GM12864 (cell line): Measurements from ENCODE around the gene ME2.
"Not testable (repeated sequence)": the region's sequence is repeated elsewhere in the genome, so short reads cannot be mapped to it uniquely, and the experiment has no call there.

ENCODE experiments used
- DNase-seq: peaks from one replicate; pipeline ENCODE4 v3.0.0-alpha.2; 2011; ENCODE audit warnings: low read depth
- H3K4me3 ChIP-seq: 2 replicates; pipeline ENCODE4 v1.5.1; 2011; ENCODE audit warnings: mild to moderate bottlenecking, low read depth, low read length, control low read depth
- TF ChIP-seq, protein P1 (sequence below): IDR thresholded peaks from 2 replicates; pipeline ENCODE4 v1.5.1; 2011; ENCODE audit warnings: low read depth, mild to moderate bottlenecking, moderate library complexity, low read length, control low read depth, inconsistent platforms; ENCODE audit errors: missing control alignments

The ME2 gene

DNA sequence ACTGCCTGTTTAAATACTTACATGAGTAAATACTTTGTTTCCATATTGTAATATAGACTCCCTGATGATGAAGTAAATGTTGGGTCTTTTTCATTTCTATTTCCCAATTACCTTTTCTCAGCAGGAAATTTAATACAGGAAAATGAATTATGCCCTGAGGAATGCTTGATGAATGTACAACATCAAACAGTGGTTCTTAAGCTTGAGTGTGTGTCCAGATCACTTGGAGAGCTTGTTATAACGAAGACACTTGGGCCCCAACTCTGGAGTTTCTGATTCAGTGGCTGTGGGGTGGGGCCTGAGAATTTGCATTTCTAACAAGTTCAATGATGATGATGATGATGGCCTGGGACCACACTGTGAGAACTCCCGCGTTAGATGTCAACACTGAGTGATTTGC is 7.1 kb upstream of the ME2 start:
- DNase-seq: no peak
- no peak overlapping the region for H3K4me3 ChIP-seq
- TF ChIP-seq, protein P1, sequence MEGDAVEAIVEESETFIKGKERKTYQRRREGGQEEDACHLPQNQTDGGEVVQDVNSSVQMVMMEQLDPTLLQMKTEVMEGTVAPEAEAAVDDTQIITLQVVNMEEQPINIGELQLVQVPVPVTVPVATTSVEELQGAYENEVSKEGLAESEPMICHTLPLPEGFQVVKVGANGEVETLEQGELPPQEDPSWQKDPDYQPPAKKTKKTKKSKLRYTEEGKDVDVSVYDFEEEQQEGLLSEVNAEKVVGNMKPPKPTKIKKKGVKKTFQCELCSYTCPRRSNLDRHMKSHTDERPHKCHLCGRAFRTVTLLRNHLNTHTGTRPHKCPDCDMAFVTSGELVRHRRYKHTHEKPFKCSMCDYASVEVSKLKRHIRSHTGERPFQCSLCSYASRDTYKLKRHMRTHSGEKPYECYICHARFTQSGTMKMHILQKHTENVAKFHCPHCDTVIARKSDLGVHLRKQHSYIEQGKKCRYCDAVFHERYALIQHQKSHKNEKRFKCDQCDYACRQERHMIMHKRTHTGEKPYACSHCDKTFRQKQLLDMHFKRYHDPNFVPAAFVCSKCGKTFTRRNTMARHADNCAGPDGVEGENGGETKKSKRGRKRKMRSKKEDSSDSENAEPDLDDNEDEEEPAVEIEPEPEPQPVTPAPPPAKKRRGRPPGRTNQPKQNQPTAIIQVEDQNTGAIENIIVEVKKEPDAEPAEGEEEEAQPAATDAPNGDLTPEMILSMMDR: no peak

DNA sequence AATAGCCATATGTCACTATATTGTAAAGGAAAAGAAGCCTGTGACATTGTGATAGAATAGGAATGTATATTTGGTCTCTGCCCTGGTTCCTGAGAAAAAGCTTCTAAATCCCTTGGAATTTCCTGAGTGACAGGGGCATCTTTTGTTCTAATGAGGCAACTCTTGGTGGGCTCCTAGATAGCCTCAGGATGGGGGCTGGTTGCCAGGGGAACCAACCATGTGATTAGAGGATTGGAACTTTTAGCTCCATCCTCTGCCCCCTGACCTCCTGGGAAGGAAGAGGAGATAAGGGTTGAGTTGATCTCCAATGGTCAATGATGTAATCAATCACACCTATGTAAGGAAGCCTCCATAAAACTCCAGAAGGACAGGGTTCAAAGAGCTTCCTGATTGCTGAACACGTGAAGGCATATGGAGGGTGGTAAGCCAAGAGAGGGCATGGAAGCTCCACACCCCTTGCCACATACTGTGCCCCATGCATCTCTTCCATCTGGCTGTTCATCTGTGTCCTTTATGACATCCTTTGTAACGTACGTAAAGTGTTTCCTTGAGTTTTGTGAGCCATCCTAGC is 2.9 kb upstream of the ME2 start:
- TF ChIP-seq, protein P1: no peak
- H3K4me3 ChIP-seq: no peak overlapping the region
- DNase-seq: no peak

- peak overlapping the region; percentile 93; the same call in 1 of the 2 replicates for H3K4me3 ChIP-seq
- TF ChIP-seq, protein P1: no peak
Observed at GRCh38 chr18:50877545-50878265, 1.2 kb upstream of the ME2 start.

GRCh38 chr18:50879302-50880118 is 592 bp downstream of the ME2 start:
- DNase-seq: no peak
- peak overlapping the region; percentile 93 for H3K4me3 ChIP-seq
- TF ChIP-seq, protein P1: no peak

More at GRCh38 chr18:50877545-50878265, 1.2 kb upstream of the ME2 start:
- no peak for DNase-seq

- DNase-seq: no peak
- H3K4me3 ChIP-seq: peak overlapping the region; percentile 93
- TF ChIP-seq, protein P1: no peak
Observed at GRCh38 chr18:50880119-50880465, 1.2 kb downstream of the ME2 start.

GRCh38 chr18:50880944-50881343 is 2.0 kb downstream of the ME2 start:
- H3K4me3 ChIP-seq, DNase-seq: not testable (repeated sequence)

DNA sequence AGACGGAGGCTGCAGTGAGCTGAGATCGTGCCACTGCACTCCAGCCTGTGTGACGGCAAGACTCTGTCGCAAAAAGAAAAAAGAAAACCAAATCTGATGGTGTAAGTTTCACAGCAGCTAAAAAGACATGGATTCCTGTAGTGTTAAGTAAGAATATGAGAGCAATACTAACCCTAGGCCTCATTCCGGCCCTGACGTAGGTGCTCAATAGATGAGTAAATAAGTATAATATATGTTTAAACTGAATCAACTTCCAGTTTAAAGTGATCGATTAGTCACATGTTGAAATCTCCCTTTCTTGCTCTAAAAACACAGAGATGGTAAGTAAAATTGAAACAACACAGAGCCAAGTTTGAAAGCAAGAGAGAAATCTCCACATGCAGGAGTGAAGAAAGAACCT is 8.0 kb downstream of the ME2 start:
- DNase-seq: no peak

More for the DNA sequence above, 8.0 kb downstream of the ME2 start:
- TF ChIP-seq, protein P1: no peak
- H3K4me3 ChIP-seq: no peak overlapping the region
